ENCODE data around the gene HERC2. TPM values are rescaled to one million over a fixed set of nuclear protein-coding genes. Genes with fewer than 3 reads are reported as not detected.
"Not testable (repeated sequence)": the region's sequence is repeated elsewhere in the genome, so short reads cannot be mapped to it uniquely, and the experiment has no call there.

The HERC2 gene
- total RNA-seq, 3 donors from 2014 or later, result 61.2 to 109 (median 73.9) TPM

DNA sequence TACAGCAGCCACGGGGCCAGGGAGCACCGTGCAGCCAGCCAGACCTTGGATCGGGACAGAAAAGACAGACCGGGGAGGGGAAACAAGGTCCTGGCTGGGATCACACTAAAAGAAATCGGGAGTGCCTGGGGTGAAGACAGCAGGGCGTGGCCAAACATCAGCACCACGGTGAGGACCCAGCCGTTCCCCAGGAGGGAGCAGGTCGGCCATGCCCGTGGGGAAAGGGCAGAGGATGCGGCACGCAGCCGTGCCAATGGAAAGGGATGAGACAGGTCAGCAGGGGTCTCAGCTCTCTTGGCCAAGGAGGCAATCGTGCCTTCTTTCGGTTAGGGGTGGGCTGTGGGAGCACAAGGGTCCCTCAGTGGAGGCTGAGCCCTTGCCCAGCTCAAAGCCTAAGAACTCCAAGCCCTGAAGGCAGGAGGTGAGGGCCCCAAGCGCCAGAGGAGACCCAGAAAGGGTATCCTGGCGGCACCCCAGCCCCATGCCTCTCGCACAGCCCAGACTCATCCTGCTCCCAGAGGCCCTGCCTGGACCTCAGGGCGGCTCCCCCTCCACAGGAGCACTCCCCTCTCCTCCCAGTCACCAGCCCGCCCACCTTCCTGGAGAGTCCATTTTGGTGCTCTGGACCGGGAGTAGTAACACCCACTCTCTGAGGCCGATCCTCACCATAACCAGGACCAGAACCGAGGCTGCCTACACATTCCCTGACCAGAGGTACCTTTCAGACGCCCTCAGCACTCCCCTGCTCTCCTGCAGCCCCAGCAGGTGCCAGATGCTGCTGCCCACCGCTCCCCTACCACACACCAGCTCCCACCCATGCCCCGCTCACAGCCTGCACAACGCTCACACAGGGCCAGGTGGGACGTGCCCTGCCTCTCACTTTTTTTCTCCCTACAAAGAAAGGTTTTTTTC, 199.7 kb downstream of the HERC2 start:
- no peak for ATAC-seq
- Histone ChIP-seq H3K36me3 (ENCODE audit: low read depth) (no peaks in the 10 kb centered on the region), H3K4me3 (no peak overlapping the region), H3K9me3 (no peaks in the 10 kb centered on the region), H3K4me1 (ENCODE audit: low read depth) (no peaks in the 10 kb centered on the region)
- TF ChIP-seq, protein P1, sequence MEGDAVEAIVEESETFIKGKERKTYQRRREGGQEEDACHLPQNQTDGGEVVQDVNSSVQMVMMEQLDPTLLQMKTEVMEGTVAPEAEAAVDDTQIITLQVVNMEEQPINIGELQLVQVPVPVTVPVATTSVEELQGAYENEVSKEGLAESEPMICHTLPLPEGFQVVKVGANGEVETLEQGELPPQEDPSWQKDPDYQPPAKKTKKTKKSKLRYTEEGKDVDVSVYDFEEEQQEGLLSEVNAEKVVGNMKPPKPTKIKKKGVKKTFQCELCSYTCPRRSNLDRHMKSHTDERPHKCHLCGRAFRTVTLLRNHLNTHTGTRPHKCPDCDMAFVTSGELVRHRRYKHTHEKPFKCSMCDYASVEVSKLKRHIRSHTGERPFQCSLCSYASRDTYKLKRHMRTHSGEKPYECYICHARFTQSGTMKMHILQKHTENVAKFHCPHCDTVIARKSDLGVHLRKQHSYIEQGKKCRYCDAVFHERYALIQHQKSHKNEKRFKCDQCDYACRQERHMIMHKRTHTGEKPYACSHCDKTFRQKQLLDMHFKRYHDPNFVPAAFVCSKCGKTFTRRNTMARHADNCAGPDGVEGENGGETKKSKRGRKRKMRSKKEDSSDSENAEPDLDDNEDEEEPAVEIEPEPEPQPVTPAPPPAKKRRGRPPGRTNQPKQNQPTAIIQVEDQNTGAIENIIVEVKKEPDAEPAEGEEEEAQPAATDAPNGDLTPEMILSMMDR (IDR thresholded peaks at IDR 0.05), result no peak
- DNase-seq, result no peak
- intact Hi-C loops (cut with DNase I, micrococcal nuclease), result loop anchor here in 1 of 2 donors (10.0 kb wide), 1 partner anchor 97 kb away; no protein-coding TSS in a partner anchor

DNA sequence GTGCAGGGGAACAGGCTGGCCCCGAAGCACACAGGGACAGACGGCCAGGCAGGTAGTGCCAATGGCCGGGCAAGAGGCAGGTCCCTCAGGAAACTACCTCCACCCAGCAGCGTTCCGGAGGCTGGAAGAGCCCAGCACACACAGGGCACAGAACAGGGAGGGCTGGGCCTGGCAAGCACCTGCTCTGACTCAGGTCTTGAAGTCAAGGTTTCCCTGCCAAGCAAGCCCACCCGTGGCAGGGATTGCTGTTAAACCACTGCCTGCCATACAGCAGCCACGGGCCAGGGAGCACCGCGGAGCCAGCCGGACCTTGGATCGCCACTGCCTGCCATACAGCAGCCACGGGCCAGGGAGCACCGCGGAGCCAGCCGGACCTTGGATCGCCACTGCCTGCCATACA, 200.4 kb downstream of the HERC2 start:
- intact Hi-C loops (cut with DNase I, micrococcal nuclease), result loop anchor here in 1 of 2 donors (10.0 kb wide), 1 partner anchor 97 kb away; no protein-coding TSS in a partner anchor
- H3K4me1 ChIP-seq (ENCODE audit: low read depth); ATAC-seq; H3K9me3 ChIP-seq; DNase-seq; H3K36me3 ChIP-seq (ENCODE audit: low read depth); H3K4me3 ChIP-seq: not testable (repeated sequence)

DNA sequence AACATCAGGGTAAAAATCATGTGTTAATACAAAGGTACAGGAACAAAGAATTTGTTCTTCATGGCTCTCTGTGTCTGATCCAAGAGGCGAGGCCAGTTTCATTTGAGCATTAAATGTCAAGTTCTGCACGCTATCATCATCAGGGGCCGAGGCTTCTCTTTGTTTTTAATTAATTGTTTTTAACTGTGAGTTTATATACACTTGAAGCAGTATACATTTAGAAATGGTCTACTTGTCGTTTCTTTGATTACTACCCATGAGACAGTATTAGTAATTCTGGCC, 201.7 kb downstream of the HERC2 start:
- no peak for ATAC-seq
- H3K36me3 ChIP-seq (ENCODE audit: low read depth), result no peaks in the 10 kb centered on the region
- no peak for DNase-seq
- no peaks in the 10 kb centered on the region for H3K4me1 ChIP-seq (ENCODE audit: low read depth)
- H3K4me3 ChIP-seq, result no peak overlapping the region
- H3K9me3 ChIP-seq, result no peaks in the 10 kb centered on the region
- TF ChIP-seq, protein P1 (IDR thresholded peaks at IDR 0.05), result no peak
- intact Hi-C loops (cut with DNase I, micrococcal nuclease), result loop anchor here in 1 of 2 donors (10.0 kb wide), 1 partner anchor 95 kb away; no protein-coding TSS in a partner anchor

DNA sequence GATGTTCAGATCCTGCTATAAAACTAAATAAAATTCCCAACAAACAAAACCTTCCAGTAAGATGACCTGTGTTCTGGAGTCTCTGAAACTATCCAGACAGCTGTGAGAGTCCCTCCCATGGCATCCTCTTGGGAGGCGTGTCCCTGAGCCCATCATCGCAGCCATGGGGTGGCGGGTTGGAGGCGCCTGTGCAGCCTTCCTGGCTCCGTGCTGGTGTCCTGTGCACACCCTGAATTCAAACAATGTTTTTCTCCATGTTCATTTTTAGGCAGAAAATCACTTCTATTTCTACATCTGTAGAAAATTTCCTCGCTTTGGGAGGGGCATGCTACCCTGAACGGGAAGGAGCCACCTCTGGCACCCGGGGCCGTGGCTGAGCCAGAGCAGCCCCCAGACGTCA, 203.4 kb downstream of the HERC2 start:
- TF ChIP-seq, protein P1 (IDR thresholded peaks at IDR 0.05), result no peak
- Histone ChIP-seq H3K36me3 (ENCODE audit: low read depth) (no peaks in the 10 kb centered on the region), H3K4me1 (ENCODE audit: low read depth) (no peaks in the 10 kb centered on the region), H3K9me3 (no peaks in the 10 kb centered on the region), H3K4me3 (no peak overlapping the region)
- ATAC-seq, result no peak
- intact Hi-C loops (cut with DNase I, micrococcal nuclease), result no loop called here
- DNase-seq, result no peak

DNA sequence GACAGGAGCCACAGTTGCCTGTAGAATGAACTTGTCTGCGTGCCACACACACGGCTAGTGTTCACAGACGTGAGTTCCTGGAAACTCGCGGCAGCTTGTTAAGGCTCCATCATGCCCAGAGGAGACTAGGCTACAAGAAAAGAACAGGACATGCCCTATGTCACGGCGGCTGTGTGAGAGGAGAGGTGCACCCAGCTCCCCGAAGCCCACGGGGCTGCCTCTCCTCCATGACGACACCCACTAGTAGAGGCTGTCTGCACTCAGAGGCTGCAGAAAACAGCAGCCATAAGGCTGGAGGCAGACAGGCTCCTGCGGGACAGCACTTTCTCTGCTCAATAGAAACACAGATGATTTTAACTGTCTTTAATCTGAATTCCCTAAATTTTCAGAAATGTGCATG, 203.9 kb downstream of the HERC2 start:
- TF ChIP-seq, protein P1 (IDR thresholded peaks at IDR 0.05), result no peak
- Histone ChIP-seq H3K4me3 (no peak overlapping the region), H3K4me1 (ENCODE audit: low read depth) (no peaks in the 10 kb centered on the region), H3K9me3 (no peaks in the 10 kb centered on the region), H3K36me3 (ENCODE audit: low read depth) (no peaks in the 10 kb centered on the region)
- ATAC-seq (no peak), DNase-seq (no peak)
- intact Hi-C loops (cut with DNase I, micrococcal nuclease), result no loop called here

DNA sequence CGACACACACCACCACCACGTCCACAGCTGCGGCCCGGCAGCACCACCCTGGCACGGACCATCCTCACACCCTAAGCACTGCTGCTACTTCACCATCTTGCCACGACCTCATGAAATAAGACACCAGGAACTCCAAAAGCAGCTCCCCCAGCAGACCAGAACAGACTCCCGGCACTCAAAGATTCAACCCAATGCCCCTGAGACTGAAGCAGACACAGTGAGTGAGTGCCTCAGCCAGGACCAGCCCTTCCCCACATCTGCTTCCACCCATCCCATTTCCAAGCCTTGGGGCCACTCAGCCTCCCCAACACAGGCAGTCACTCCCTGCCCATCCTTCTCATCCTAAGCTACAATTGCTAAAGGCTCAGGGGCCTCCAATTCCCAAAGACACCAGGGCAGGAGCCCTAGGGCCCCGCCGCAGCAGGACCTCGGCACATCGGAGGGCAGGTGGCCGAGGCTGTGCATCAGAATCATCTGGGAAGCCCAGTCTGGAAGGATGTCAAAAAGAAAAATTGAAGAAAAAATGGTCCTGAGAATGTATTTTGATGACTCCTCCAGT, 204.5 kb downstream of the HERC2 start:
- H3K9me3 ChIP-seq, result no peaks in the 10 kb centered on the region
- intact Hi-C loops (cut with DNase I, micrococcal nuclease), result no loop called here
- ATAC-seq, result no peak
- DNase-seq, result no peak
- no peaks in the 10 kb centered on the region for H3K36me3 ChIP-seq (ENCODE audit: low read depth)
- TF ChIP-seq, protein P1 (IDR thresholded peaks at IDR 0.05), result no peak
- H3K4me3 ChIP-seq, result no peak overlapping the region
- H3K4me1 ChIP-seq (ENCODE audit: low read depth), result no peaks in the 10 kb centered on the region

All from mucosa of descending colon (tissue), 3 donors.